ENCODE data around the gene CYTH1. TPM values are rescaled to one million over a fixed set of nuclear protein-coding genes. Genes with fewer than 3 reads are reported as not detected.

CYTH1 gene
- total and polyA plus RNA-seq, 10 of the 15 experiments (the other 5 are each of a cell fraction or from before 2014, with no cell fraction given), result 6.6 to 188 (median 145) TPM

DNA sequence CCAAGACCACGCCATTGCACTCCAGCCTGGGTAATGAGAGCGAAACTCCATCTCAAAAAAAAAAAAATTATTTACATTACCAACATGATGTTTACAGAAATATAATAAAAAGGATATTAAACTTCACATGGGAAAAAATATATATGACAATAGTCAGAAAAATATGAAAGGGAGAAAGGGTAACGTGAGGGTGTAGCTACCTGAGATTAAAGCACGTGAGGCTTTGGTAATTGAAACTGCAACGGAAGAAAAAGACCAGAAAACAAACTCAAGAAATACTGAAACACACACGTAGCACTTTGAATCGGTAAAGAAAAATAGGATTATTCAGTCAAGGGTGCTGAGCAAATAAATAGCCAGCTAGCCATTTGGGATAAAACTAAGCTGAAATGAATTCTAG, 53.6 kb downstream of the CYTH1 start (continued):
- TF ChIP-seq ZNF274 (IDR thresholded peaks at IDR 0.05; ENCODE audit: insufficient read depth, insufficient read length) (no peak), CBX5 (IDR thresholded peaks at IDR 0.05; ENCODE audit: low read depth) (no peak), ASH2L (IDR thresholded peaks at IDR 0.05; ENCODE audit: borderline replicate concordance, low read depth) (no peak), CEBPB (IDR thresholded peaks at IDR 0.05; ENCODE audit: borderline replicate concordance in 1 of 2, low read depth in 2 of 2, low read length in 2 of 2) (no peak)
- TF ChIP-seq, protein P1, sequence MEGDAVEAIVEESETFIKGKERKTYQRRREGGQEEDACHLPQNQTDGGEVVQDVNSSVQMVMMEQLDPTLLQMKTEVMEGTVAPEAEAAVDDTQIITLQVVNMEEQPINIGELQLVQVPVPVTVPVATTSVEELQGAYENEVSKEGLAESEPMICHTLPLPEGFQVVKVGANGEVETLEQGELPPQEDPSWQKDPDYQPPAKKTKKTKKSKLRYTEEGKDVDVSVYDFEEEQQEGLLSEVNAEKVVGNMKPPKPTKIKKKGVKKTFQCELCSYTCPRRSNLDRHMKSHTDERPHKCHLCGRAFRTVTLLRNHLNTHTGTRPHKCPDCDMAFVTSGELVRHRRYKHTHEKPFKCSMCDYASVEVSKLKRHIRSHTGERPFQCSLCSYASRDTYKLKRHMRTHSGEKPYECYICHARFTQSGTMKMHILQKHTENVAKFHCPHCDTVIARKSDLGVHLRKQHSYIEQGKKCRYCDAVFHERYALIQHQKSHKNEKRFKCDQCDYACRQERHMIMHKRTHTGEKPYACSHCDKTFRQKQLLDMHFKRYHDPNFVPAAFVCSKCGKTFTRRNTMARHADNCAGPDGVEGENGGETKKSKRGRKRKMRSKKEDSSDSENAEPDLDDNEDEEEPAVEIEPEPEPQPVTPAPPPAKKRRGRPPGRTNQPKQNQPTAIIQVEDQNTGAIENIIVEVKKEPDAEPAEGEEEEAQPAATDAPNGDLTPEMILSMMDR (IDR thresholded peaks at IDR 0.05 in 2 of 3, conservative IDR thresholded peaks at IDR 0.05 in 1 of 3; ENCODE audit: control insufficient read depth in 2 of 3, extremely low read depth in 1 of 3, insufficient read depth in 1 of 3, low read depth in 3 of 3, low read length in 3 of 3), result no peak

DNA sequence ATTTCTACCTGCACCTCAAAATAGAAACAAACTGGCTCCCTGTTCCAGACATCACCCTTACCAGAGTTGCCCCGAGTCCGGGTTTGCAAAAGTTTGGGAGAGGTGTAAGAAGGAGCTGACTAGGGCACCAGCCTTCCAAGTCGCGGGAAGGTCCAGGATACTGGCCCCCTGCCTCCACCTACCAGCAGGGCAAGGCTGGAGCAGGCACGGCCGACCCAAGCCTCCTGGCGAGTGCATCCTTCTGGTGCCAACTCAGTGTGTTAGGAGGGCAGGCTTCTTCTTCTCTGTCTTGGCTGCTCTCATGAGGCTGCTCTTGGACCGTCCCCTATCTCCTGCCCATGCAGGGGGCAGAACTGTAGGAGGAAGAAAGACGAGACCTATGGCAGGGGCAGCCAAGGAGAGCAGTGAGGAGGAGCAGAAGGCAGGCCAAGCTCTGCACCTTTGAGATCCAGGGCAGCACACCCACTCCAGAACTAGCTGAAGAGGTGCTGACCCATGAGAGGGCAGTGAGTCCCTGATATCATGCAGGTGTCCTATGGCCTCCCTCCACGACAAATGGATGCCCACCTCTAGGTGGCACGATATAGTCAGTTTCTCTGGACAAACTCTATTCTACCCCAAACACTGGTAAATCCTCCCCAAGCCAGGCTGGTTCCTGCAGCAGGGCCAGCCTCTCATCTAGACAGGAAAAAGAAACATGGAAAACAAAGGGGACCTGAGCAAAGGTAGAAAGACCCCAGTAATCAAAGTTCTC, 54.4 kb downstream of the CYTH1 start:
- ChIA-PET CTCF (interaction anchor here (0.9 to 8.1 kb wide), 6 partner anchors 8 to 18 kb away, joined by 3 to 78 read pairs (median 6); no protein-coding TSS in a partner anchor), POLR2A (interaction anchor here (1.1 to 21.4 kb wide), 4 partner anchors 7 to 39 kb away, joined by 3 to 384 read pairs (median 4); no protein-coding TSS in a partner anchor), RAD21 (ENCODE audit: unreplicated experiment) (interaction anchor here (2.3 to 20.3 kb wide), 2 partner anchors 14 to 21 kb away, joined by 8 to 537 read pairs; no protein-coding TSS in a partner anchor), SMC1A (ENCODE audit: uncharacterized antibody, unreplicated experiment) (interaction anchor here (1.0 to 20.6 kb wide), 6 partner anchors 8 to 47 kb away, joined by 3 to 490 read pairs (median 11); no protein-coding TSS in a partner anchor)
- WGBS (ENCODE audit: insufficient coverage, insufficient replicate concordance, low lambda C conversion rate, missing lambda C conversion rate), result 40% methylated on average over 11 of the region's 11 CpGs
- in situ Hi-C loops (cut with MboI), result no loop called here
- 0 out of 2 replicates have a peak, but pooled peaks cover 5% of the 10 kb centered on the region for H4K20me1 ChIP-seq (ENCODE audit: control insufficient read depth, insufficient read depth)
- FAIRE-seq (no peak), ATAC-seq (no peak), DNase-seq (ENCODE audit: low read depth, low spot score) (no peak)
- no TSS peak for BruUV-seq (replicated peaks)
- H3K36me3 ChIP-seq (ENCODE audit: control insufficient read depth in 2 of 2, insufficient read depth in 2 of 2, low read length in 1 of 2), result peaks cover 11 to 18% of the 10 kb centered on the region in 2 experiments
- peak overlapping the region; percentile 33; the same call in 1 of the 2 replicates for H3K4me3 ChIP-seq
- H3K79me2 ChIP-seq (ENCODE audit: control insufficient read depth, insufficient read depth, low read length), result peaks cover 95% of the 10 kb centered on the region
- 0 out of 2 replicates have a peak overlapping the region, but pooled peaks have one; percentile 11 for H3K9ac ChIP-seq (ENCODE audit: control insufficient read depth, insufficient read depth, low read length)
- no peaks in the 10 kb centered on the region for H3K9me3 ChIP-seq (replicated peaks; ENCODE audit: control insufficient read depth, insufficient read depth, low read length)
- H2AFZ ChIP-seq (ENCODE audit: control insufficient read depth, low read depth, low read length), result no peak overlapping the region
- intact Hi-C loops (cut with micrococcal nuclease; ENCODE audit: unreplicated experiment), result no loop called here
- peak overlapping the region; percentile 74 for H3K27ac ChIP-seq (ENCODE audit: control insufficient read depth, insufficient read depth)
- H3K4me2 ChIP-seq (ENCODE audit: control insufficient read depth, insufficient read depth), result peak overlapping the region; percentile 90
- H3K4me1 ChIP-seq (ENCODE audit: control insufficient read depth, insufficient read depth, low read length), result peaks cover 72% of the 10 kb centered on the region
- no peaks in the 10 kb centered on the region for H3K27me3 ChIP-seq (replicated peaks in 1 of 2; ENCODE audit: control insufficient read depth in 2 of 2, insufficient read depth in 2 of 2, low read length in 1 of 2)
- no peak for TF ChIP-seq MYB (IDR thresholded peaks at IDR 0.05; ENCODE audit: borderline replicate concordance, low read depth, low read length)
- TF ChIP-seq RFX5 (IDR thresholded peaks at IDR 0.05; ENCODE audit: low read depth, low read length), result no peak
- TF ChIP-seq, protein P2, sequence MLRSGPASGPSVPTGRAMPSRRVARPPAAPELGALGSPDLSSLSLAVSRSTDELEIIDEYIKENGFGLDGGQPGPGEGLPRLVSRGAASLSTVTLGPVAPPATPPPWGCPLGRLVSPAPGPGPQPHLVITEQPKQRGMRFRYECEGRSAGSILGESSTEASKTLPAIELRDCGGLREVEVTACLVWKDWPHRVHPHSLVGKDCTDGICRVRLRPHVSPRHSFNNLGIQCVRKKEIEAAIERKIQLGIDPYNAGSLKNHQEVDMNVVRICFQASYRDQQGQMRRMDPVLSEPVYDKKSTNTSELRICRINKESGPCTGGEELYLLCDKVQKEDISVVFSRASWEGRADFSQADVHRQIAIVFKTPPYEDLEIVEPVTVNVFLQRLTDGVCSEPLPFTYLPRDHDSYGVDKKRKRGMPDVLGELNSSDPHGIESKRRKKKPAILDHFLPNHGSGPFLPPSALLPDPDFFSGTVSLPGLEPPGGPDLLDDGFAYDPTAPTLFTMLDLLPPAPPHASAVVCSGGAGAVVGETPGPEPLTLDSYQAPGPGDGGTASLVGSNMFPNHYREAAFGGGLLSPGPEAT (IDR thresholded peaks at IDR 0.05; ENCODE audit: low read depth), result no peak
- TF ChIP-seq, protein P3, sequence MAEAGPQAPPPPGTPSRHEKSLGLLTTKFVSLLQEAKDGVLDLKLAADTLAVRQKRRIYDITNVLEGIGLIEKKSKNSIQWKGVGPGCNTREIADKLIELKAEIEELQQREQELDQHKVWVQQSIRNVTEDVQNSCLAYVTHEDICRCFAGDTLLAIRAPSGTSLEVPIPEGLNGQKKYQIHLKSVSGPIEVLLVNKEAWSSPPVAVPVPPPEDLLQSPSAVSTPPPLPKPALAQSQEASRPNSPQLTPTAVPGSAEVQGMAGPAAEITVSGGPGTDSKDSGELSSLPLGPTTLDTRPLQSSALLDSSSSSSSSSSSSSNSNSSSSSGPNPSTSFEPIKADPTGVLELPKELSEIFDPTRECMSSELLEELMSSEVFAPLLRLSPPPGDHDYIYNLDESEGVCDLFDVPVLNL (IDR thresholded peaks at IDR 0.05; ENCODE audit: low read depth, low read length), result no peak
- no peak for TF ChIP-seq WRNIP1 (IDR thresholded peaks at IDR 0.05; ENCODE audit: borderline replicate concordance, low read depth, low read length)
- TF ChIP-seq BACH1 (IDR thresholded peaks at IDR 0.05; ENCODE audit: borderline replicate concordance), result no peak
- TF ChIP-seq, protein P4, sequence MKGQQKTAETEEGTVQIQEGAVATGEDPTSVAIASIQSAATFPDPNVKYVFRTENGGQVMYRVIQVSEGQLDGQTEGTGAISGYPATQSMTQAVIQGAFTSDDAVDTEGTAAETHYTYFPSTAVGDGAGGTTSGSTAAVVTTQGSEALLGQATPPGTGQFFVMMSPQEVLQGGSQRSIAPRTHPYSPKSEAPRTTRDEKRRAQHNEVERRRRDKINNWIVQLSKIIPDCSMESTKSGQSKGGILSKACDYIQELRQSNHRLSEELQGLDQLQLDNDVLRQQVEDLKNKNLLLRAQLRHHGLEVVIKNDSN (IDR thresholded peaks at IDR 0.05; ENCODE audit: borderline replicate concordance, extremely low read length, insufficient read depth, low read depth, low read length), result no peak
- no peak for TF ChIP-seq RBBP5 (conservative IDR thresholded peaks at IDR 0.05)
- TF ChIP-seq SP1 (IDR thresholded peaks at IDR 0.05; ENCODE audit: low read depth, low read length), result no peak
- 0 out of 2 replicates have a peak, but pooled peaks have one; percentile 6 for TF ChIP-seq RAD21 (IDR thresholded peaks at IDR 0.05; ENCODE audit: insufficient read depth, low read depth, low read length)
- no peak for TF ChIP-seq EED (IDR thresholded peaks at IDR 0.05; ENCODE audit: low read depth)

Measured in GM12878 (cell line).